ENCODE measurements around the gene POMT1. TPM values are rescaled to one million over a fixed set of nuclear protein-coding genes. Genes with fewer than 3 reads are reported as not detected.

Gene POMT1
- total and polyA plus RNA-seq, 2 experiments from 2014 or later = 20.2 to 32.4 TPM

DNA sequence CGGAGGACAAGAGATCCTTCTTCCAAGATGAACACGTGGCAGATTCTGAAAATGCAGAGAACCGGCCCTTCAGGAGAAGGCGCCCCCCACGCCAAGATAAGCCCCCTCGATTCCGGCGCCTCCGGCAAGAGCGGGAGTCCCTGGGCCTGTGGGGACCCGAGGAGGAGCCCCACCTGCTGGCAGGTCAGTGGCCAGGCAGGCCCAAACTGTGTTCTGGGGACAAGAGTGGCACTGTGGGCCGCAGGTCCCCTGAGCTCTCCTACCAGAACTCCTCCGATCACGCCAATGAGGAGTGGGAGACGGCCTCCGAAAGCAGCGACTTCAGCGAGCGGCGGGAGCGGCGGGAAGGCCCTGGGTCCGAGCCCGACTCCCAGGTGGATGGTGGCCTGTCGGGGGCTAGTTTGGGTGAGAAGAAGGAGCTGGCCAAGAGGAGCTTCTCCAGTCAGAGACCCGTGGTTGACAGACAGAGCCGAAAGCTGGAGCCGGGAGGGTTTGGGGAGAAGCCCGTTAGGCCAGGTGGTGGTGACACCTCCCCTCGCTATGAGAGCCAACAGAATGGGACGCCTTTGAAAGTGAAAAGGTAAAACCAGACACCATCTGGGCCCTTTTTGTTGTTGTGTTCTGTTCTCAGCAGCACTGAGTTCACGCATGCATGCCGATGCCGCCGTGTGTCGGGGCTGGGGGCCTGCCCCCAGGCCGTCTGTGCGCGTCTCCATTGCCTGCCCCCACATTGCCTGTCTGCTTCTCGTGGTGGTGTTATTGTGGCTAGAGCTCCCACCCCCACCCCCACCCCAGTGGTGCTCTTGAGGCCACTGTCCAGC is 26.6 kb upstream of the POMT1 start:
- H4K20me1 ChIP-seq (replicated peaks; ENCODE audit: insufficient read depth) = peaks cover 25% of the 10 kb centered on the region
- H3K79me2 ChIP-seq (replicated peaks; ENCODE audit: insufficient read depth) = peaks cover 56% of the 10 kb centered on the region
- no peak overlapping the region for H3K27ac Mint-ChIP-seq
- H3K4me3 ChIP-seq = no peak overlapping the region
- no peaks in the 10 kb centered on the region for H3K9me2 ChIP-seq (ENCODE audit: insufficient read depth)
- H3K4me1 ChIP-seq (ENCODE audit: insufficient read depth) = no peaks in the 10 kb centered on the region
- H3K36me3 Mint-ChIP-seq (ENCODE audit: low read depth) = peaks cover 95% of the 10 kb centered on the region
- H2AFZ ChIP-seq = no peak overlapping the region
- 0 out of 3 replicates have a peak, but pooled peaks cover 2% of the 10 kb centered on the region for H3K4me1 Mint-ChIP-seq
- no peaks in the 10 kb centered on the region for H3K27me3 ChIP-seq (ENCODE audit: insufficient read depth)
- ATAC-seq (peak; percentile 57), DNase-seq (ENCODE audit: low spot score) (peak; percentile 53)
- no peaks in the 10 kb centered on the region; the same call in 2 of the 3 replicates for H3K9me3 Mint-ChIP-seq
- peaks cover 52% of the 10 kb centered on the region for H3F3A ChIP-seq (replicated peaks; ENCODE audit: low read depth)
- H3K4me3 Mint-ChIP-seq = no peak overlapping the region
- H3K27ac ChIP-seq (ENCODE audit: low read depth) = peak overlapping the region; percentile 78; the same call in 1 of the 2 replicates
- TF ChIP-seq, protein P1, sequence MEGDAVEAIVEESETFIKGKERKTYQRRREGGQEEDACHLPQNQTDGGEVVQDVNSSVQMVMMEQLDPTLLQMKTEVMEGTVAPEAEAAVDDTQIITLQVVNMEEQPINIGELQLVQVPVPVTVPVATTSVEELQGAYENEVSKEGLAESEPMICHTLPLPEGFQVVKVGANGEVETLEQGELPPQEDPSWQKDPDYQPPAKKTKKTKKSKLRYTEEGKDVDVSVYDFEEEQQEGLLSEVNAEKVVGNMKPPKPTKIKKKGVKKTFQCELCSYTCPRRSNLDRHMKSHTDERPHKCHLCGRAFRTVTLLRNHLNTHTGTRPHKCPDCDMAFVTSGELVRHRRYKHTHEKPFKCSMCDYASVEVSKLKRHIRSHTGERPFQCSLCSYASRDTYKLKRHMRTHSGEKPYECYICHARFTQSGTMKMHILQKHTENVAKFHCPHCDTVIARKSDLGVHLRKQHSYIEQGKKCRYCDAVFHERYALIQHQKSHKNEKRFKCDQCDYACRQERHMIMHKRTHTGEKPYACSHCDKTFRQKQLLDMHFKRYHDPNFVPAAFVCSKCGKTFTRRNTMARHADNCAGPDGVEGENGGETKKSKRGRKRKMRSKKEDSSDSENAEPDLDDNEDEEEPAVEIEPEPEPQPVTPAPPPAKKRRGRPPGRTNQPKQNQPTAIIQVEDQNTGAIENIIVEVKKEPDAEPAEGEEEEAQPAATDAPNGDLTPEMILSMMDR (conservative IDR thresholded peaks at IDR 0.05; ENCODE audit: low read depth in 2 of 2) = peak; percentile 54 to 65
- TF ChIP-seq ZNF331 (CRISPR knock-in tag; IDR thresholded peaks at IDR 0.05; ENCODE audit: low read depth) (no peak), ZNF462 (CRISPR knock-in tag; IDR thresholded peaks at IDR 0.05) (no peak)
- TF ChIP-seq, protein P2, sequence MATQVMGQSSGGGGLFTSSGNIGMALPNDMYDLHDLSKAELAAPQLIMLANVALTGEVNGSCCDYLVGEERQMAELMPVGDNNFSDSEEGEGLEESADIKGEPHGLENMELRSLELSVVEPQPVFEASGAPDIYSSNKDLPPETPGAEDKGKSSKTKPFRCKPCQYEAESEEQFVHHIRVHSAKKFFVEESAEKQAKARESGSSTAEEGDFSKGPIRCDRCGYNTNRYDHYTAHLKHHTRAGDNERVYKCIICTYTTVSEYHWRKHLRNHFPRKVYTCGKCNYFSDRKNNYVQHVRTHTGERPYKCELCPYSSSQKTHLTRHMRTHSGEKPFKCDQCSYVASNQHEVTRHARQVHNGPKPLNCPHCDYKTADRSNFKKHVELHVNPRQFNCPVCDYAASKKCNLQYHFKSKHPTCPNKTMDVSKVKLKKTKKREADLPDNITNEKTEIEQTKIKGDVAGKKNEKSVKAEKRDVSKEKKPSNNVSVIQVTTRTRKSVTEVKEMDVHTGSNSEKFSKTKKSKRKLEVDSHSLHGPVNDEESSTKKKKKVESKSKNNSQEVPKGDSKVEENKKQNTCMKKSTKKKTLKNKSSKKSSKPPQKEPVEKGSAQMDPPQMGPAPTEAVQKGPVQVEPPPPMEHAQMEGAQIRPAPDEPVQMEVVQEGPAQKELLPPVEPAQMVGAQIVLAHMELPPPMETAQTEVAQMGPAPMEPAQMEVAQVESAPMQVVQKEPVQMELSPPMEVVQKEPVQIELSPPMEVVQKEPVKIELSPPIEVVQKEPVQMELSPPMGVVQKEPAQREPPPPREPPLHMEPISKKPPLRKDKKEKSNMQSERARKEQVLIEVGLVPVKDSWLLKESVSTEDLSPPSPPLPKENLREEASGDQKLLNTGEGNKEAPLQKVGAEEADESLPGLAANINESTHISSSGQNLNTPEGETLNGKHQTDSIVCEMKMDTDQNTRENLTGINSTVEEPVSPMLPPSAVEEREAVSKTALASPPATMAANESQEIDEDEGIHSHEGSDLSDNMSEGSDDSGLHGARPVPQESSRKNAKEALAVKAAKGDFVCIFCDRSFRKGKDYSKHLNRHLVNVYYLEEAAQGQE (IDR thresholded peaks at IDR 0.05; ENCODE audit: unreplicated experiment) = no peak
- no peak overlapping the region for H3K4me2 ChIP-seq
- peaks cover 27% of the 10 kb centered on the region for H3K27me3 Mint-ChIP-seq (ENCODE audit: insufficient read depth, low read depth, poor library complexity)
- peaks cover 80% of the 10 kb centered on the region for H3K36me3 ChIP-seq (ENCODE audit: insufficient read depth)

Measured in GM23338 (cell line).